Mucosa of rectum (tissue), 2 donors: Measurements from ENCODE around the gene NAT16.
A peak's percentile ranks its signal among the peaks of the same experiment; 100 is the strongest.

Experiments
- H3K27ac ChIP-seq, 2 donors: one replicate each; pipeline ENCODE4 v1.7.0; 2013; ENCODE audit warnings: inconsistent platforms in 2 of 2, low read depth in 2 of 2, low read length in 2 of 2
- H3K27me3 ChIP-seq, 2 donors: one replicate each; pipeline ENCODE4 v1.7.0; 2013; ENCODE audit warnings: low read length in 2 of 2; ENCODE audit not compliant: control insufficient read depth in 2 of 2, insufficient read depth in 2 of 2
- H3K36me3 ChIP-seq, 2 donors: one replicate each; pipeline ENCODE4 v1.7.0; 2013; ENCODE audit warnings: low read length in 2 of 2; ENCODE audit not compliant: control insufficient read depth in 2 of 2, insufficient read depth in 2 of 2
- H3K4me1 ChIP-seq, 2 donors: one replicate each; pipeline ENCODE4 v1.7.0; 2013; ENCODE audit warnings: low read length in 2 of 2, mild to moderate bottlenecking in 1 of 2; ENCODE audit not compliant: control insufficient read depth in 2 of 2, insufficient read depth in 2 of 2
- H3K4me3 ChIP-seq, 2 donors: one replicate each; pipeline ENCODE4 v1.7.0; 2013; ENCODE audit warnings: low read length in 2 of 2
- H3K9ac ChIP-seq, 2 donors: one replicate each; pipeline ENCODE4 v1.7.0; 2013; ENCODE audit warnings: low read length in 2 of 2, low read depth in 1 of 2, mild to moderate bottlenecking in 1 of 2
- H3K9me3 ChIP-seq, 2 donors: one replicate each; pipeline ENCODE4 v1.7.0; 2013; ENCODE audit warnings: low read length in 2 of 2; ENCODE audit not compliant: control insufficient read depth in 2 of 2
- donor health status: healthy.
- donor health status: Normal muscosa, but diverticular disease.

NAT16 gene

DNA sequence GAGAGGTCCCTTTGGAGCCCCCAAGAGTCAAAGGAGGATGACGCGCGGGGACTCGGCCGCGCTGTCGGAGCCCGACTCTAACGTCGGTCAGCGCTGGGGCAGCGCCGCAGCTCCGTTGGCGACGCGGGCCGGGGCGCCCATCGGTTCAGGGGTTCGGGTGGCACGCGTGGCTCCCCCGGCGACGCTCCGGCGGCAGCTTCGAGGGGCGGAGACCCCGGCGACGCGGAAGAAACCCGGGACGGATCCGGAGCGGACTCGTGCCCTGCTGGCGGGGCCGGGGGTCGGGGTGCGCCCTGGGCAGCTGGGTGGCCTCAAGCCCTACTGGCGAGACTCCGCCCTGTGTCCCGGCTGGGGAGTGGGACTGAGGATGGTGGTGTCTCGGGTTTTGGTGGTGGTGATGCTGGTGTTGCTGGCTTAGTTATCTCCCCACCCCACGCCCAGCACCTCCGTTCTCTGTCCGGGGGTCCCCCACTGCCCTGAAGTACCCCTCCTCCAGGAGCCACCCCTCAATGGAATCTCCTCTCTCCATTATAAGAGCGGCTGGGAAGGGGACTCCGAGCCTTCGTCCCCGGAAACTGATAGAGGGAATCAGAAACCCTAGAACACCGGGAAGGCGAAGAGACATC, at the start of gene NAT16:
NAT16 (minus strand) TSS at position 164 of the 626 bp plus-strand sequence. CDS start 5,486 bp downstream, outside the sequence.
- Histone ChIP-seq H3K36me3 (no peaks in the 10 kb centered on the region), H3K9ac (no peak within 1 kb of the TSS), H3K4me1 (peaks cover 4 to 5% of the 10 kb centered on the region in 2 donors), H3K4me3 (no peak within 1 kb of the TSS), H3K9me3 (no peaks in the 10 kb centered on the region), H3K27me3 (peaks cover 36 to 37% of the 10 kb centered on the region in 2 donors), H3K27ac (no peak within 1 kb of the TSS)

DNA sequence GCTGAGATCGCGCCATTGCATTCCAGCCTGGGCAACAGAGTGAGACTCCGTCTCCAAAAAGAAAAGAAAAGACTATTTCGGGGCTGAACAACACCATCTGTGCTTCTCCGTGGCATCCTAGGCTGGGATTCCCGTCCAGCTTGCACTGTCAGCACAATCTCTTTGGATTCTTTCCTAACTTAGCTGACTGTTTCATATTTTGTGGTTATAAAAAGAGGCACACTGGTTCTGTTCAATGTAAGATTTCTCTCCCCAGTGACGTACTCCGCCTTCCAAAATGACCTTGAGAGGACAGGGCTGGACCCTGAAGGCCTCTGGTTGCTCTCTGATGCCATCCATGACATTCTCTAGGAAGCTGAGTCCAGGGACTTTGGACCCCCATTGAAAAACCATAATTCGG, 46.6 kb upstream of the NAT16 start:
- Histone ChIP-seq H3K27me3 (no peaks in the 10 kb centered on the region), H3K36me3 (peaks cover 10 to 38% of the 10 kb centered on the region in 2 donors), H3K27ac (no peak overlapping the region), H3K9ac (no peak overlapping the region), H3K4me3 (no peak overlapping the region), H3K4me1 (peaks cover 3 to 4% of the 10 kb centered on the region in 2 donors), H3K9me3 (no peaks in the 10 kb centered on the region)

DNA sequence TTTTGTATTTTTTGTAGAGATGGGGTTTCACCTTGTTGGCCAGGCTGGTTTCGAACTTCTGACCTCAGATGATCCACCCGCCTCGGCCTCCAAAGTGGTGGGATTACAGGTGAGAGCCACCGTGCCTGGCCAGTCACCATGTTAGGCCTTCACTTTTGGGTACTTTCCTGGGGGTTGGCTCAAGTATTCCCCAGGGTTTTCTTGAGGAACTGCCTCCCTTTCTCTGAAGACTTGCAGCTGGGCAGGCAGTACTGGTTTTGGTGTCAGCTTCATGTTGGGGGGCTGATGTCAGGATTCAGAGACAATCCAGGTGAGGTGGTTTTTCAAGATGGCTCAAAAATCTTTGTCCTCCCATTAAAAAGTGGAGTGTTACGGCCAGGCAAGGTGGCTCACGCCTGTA, 45.6 kb upstream of the NAT16 start:
- H3K4me1 ChIP-seq: no peaks in the 10 kb centered on the region
- no peak overlapping the region for H3K4me3 ChIP-seq
- no peak overlapping the region for H3K27ac ChIP-seq
- H3K27me3 ChIP-seq: no peaks in the 10 kb centered on the region
- peaks cover 10 to 40% of the 10 kb centered on the region in 2 donors for H3K36me3 ChIP-seq
- H3K9ac ChIP-seq: no peak overlapping the region
- no peaks in the 10 kb centered on the region for H3K9me3 ChIP-seq

DNA sequence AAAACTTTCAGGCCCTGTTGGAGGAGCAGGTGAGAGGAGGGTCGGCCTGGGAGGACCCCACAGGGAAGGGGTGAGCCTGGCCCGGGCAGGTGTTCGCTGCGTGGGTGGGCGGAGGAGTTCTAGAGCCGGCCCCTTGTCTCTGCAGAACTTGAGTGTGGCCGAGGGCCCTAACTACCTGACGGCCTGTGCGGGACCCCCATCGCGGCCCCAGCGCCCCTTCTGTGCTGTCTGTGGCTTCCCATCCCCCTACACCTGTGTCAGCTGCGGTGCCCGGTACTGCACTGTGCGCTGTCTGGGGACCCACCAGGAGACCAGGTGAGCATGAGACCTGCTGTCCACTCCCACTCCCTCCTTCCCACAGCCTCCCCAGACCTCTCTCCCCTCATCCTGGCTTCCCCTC, 43.4 kb upstream of the NAT16 start:
- H3K9ac ChIP-seq: no peak overlapping the region
- peaks cover 9 to 11% of the 10 kb centered on the region in 2 donors for H3K4me1 ChIP-seq
- H3K27ac ChIP-seq: no peak overlapping the region
- no peak overlapping the region for H3K4me3 ChIP-seq
- no peaks in the 10 kb centered on the region for H3K9me3 ChIP-seq
- H3K27me3 ChIP-seq: no peaks in the 10 kb centered on the region
- H3K36me3 ChIP-seq: peaks cover 10 to 40% of the 10 kb centered on the region in 2 donors

DNA sequence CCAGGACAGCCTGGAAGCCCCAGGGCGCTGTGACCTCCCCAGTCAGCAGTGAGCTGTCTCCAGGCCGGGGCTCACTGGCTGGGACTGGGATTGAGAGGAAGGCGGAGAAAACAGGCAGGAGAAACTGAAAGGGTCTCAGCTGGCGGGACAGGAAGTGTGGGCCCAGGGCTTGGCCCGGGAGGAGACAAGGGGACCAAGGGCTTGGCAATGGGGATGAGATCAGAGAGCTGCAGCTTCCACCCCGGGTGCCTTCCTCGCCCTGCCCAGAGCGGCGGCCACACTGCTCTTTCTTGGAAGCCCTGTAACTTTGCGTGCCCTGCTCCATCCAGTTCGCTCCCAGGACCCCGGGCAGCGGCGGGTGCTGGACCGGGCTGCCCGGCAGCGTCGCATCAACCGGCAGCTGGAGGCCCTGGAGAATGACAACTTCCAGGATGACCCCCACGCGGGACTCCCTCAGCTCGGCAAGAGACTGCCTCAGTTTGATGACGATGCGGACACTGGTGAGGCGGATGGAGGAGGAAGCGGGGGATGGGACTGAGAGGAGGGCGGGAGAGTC, 42.3 kb upstream of the NAT16 start:
- peaks cover 10 to 32% of the 10 kb centered on the region in 2 donors for H3K36me3 ChIP-seq
- H3K4me1 ChIP-seq: peaks cover 11 to 13% of the 10 kb centered on the region in 2 donors
- H3K9ac ChIP-seq: no peak overlapping the region
- H3K27ac ChIP-seq: no peak overlapping the region
- H3K4me3 ChIP-seq: no peak overlapping the region
- H3K27me3 ChIP-seq: no peaks in the 10 kb centered on the region
- H3K9me3 ChIP-seq: no peaks in the 10 kb centered on the region

DNA sequence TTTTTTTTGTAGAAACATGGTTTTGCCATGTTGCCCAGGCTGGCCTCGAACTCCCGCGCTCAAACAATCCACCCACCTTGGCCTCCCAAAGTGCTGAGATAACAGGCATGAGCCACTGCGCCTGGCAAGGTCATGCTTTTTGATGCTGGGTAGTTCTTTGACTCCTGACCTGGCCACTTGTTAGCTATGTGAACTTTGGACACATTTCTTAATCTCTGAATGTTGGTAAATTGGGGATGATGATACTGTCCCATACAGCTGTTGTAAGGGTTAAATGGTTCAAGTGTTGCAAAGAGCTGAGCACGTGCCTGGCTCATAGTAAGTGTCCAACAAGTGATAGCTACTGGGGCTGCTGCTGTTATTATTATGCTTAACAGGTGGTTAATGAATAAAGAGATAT, 40.2 kb upstream of the NAT16 start:
- no peaks in the 10 kb centered on the region for H3K27me3 ChIP-seq
- no peaks in the 10 kb centered on the region for H3K9me3 ChIP-seq
- H3K4me3 ChIP-seq: no peak overlapping the region
- no peak overlapping the region for H3K9ac ChIP-seq
- H3K36me3 ChIP-seq: peaks cover 10 to 23% of the 10 kb centered on the region in 2 donors
- peaks cover 21 to 24% of the 10 kb centered on the region in 2 donors for H3K4me1 ChIP-seq
- H3K27ac ChIP-seq: no peak overlapping the region

DNA sequence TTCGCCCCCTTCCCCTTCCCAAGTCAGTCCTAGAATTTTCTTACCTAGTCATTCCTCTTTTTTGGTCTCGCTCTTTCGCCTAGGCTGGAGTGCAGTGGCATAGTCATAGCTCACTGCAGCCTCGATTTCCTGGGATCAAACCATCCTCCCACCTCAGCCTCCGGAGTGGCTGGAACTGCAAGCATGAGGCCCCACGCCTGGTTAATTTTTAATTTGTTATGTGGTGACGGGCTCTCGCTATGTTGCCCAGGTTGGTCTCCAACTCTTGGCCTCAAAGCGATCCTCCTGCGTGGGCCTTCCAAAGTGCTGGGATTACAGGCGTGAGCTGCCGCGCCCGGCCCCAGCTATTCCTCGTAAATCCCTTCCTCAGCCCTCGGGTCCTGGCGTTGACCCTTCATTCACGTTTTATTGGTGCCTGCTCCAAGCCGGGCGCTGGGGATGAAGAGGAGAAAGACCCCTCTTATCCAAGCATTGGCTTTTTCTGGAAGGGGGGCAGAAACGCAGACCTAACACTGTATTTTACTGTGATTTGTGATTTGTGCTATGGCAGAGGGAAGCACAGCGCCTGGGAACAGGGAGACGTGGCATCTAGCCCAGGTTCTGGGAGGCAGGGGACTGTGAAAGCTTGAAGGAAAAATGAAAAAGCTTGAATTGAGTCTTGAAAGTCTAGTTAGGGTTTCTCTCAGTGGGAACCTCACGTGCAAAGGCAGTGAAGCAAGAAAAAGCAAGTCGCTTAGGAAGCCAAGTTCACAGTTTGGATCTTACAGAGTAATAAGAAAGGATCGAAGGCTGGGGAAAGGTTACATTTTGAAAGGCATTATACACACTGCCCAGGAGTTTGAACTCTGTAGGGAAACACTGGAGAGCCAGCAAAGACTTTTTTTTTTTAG, 38.4 kb upstream of the NAT16 start:
- Histone ChIP-seq H3K9me3 (no peaks in the 10 kb centered on the region), H3K36me3 (peaks cover 7 to 16% of the 10 kb centered on the region in 2 donors), H3K27ac (peak overlapping the region; percentile 97 to 99), H3K4me1 (peaks cover 23 to 24% of the 10 kb centered on the region in 2 donors), H3K4me3 (peak overlapping the region; percentile 92 to 99), H3K9ac (peak overlapping the region; percentile 83 to 93), H3K27me3 (no peaks in the 10 kb centered on the region)

DNA sequence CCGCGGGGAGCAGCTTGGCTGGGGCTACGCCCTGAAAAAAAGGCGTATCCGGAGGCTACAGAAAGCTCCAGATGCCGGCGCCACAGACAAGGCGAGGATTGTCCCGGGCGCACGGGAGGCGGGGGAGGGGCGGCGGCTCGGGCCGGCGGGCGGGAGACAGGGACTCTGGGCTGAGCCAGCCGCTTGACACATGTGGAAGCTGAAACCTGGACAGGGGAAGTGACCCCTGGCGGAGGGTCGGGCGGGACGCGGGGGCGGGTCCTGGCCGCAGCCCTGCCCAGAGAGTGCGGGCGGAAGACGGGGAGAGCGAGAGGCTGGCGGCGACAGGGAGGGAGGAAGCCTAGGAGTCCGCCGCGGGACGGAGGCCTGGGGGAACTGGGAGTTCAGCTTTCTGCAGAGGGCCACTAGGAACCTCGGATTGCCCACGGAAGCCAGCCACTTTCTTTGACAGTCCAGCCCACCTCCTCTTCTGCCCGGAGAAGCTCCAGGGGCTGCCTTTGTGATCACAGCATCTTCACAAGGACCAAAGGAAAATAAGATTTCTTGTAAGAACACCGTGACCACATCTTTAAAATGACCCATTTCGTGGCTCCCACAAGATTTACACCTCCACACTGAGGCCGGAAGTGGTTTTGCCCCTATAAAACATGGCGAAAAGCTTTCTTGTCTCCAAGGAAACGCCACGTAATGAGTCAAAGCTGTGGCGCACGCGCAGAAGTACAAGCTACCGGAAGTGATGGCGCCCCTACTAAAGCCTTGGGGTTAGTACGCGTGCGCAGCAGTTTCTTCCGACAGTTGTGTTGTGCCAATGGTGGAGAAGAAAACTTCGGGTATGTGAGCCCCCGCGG, 37.5 kb upstream of the NAT16 start, which contains the start of the genes PLOD3 and ZNHIT1:
PLOD3 (minus strand) TSS at position 194 of the 848 bp plus-strand sequence. CDS start 307 bp downstream, outside the sequence.
ZNHIT1 (plus strand) TSS at position 778 of the 848 bp plus-strand sequence; CDS start at position 809, 31 bp downstream.
- Histone ChIP-seq H3K27ac (peak within 1 kb of the TSS; percentile 97 to 99), H3K27me3 (no peaks in the 10 kb centered on the region), H3K9ac (peak within 1 kb of the TSS; percentile 83 to 93), H3K36me3 (peaks cover 7 to 19% of the 10 kb centered on the region in 2 donors), H3K9me3 (no peaks in the 10 kb centered on the region), H3K4me1 (peaks cover 23 to 24% of the 10 kb centered on the region in 2 donors), H3K4me3 (peak within 1 kb of the TSS; percentile 92 to 99)

DNA sequence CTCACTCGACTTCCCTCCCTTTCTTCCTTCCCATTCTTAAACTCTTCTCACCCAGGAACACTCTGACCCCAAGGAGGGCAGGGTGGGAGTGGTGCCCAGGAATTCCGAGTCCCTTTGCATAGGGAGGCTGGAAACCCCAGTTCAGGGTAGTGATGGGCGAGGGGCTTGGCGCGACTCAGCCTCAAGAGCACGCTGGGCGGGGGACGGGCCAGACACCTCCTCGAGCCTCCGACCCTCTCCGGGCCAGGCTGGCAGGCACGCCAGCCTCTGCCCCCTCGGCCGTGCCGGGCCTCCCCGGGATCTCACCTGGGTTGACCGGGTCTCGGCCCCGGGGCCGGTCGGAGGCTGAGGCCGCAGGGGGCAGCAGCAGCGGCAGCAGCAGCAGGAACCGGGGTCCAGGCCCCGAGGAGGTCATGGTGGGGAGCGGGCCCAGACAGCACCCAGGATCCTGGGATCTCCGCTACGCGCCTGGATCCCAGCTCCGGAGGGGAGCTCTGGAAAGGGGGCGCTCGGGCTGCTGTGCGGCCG, 36.8 kb upstream of the NAT16 start:
- peak overlapping the region; percentile 92 to 99 for H3K4me3 ChIP-seq
- H3K9me3 ChIP-seq: no peaks in the 10 kb centered on the region
- peak overlapping the region; percentile 74 to 83 for H3K9ac ChIP-seq
- H3K4me1 ChIP-seq: peaks cover 23 to 24% of the 10 kb centered on the region in 2 donors
- H3K27me3 ChIP-seq: no peaks in the 10 kb centered on the region
- peak overlapping the region; percentile 97 to 99 for H3K27ac ChIP-seq
- H3K36me3 ChIP-seq: peaks cover 10 to 18% of the 10 kb centered on the region in 2 donors
